HG02852 (cell line): ENCODE data around the gene NIF3L1.

Experiments used
- ATAC-seq: cut with Tn5 transposase; IDR thresholded peaks from one replicate; pipeline ENCODE4 v1.9.1; 2021; ENCODE audit warnings: mild to moderate bottlenecking, moderate library complexity; ENCODE audit not compliant: unreplicated experiment

NIF3L1 gene, protein sequence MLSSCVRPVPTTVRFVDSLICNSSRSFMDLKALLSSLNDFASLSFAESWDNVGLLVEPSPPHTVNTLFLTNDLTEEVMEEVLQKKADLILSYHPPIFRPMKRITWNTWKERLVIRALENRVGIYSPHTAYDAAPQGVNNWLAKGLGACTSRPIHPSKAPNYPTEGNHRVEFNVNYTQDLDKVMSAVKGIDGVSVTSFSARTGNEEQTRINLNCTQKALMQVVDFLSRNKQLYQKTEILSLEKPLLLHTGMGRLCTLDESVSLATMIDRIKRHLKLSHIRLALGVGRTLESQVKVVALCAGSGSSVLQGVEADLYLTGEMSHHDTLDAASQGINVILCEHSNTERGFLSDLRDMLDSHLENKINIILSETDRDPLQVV

DNA sequence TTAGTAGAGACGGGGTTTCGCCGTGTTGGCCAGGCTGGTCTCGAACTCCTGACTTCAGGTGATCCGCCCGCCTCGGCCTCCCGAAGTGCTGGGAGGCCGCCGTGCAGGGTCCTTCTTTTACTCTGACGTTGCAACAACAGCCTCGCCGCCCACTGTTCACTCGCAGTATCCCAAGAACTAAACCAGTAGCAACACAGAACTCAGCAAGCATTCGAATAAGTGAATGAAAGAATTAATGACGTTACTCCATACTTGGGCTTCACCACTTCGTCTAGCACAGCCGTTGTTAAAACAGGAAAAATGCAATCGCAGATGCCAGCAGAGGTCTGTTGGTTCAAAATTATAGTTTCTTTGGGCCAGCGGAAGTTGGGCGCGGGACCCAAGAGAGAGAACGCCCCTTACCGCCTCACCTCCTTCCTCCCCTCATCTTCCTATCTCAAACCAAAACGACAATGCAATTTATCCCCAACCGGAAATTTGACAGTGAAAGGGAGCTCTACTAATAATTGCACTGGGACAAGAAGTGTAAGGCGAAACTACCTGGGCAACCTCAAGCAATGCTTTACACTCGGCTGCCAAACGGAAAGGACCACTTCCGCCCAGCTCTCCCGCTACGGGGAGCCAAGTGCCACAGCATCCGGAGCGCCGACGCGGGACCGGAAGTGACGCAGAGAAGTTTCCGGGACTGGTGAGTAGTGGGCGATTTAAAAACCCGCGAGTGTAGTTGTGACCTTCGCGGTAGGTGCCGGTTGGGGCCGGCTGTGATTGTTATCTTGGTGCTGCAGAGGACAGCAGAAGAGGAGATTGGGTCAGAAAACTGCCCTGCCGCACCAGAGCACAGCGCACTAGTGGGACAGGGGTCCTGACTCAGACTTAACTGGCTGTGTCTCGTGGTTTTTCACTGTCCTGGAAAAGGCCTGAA lies at the start of gene NIF3L1, which contains the start of gene PPIL3:
NIF3L1 (plus strand) TSS at position 668 of the 922 bp plus-strand sequence. CDS start 2,573 bp downstream, outside the sequence.
PPIL3 (minus strand) TSS at position 374 of the 922 bp plus-strand sequence. CDS start 1,462 bp downstream, outside the sequence.
- peak; percentile 87 for ATAC-seq

- ATAC-seq = no peak
Measured at GRCh38 chr2:200839513-200839912, 49.7 kb upstream of the NIF3L1 start.

GRCh38 chr2:200843993-200844948 lies 44.9 kb upstream of the NIF3L1 start:
- no peak for ATAC-seq

DNA sequence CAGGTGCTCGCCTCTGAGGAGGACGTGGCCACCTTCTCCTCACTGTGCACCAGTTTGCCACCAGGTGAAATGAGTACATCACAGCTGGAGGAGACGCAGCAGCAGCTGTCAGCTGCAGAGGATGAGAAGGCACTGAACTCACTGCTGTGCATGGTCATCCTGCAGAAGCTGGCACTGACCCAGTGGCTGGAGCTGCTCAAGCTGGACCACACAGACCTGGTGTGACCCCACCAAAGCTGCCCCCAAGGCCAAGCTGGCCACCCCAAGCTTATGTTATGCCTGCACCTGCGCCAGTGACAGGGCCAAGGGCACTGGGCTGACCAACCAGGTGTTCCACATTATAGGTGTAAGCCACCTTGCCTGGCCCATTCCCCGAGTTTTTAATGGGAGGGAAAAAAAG lies 44.0 kb upstream of the NIF3L1 start:
- no peak for ATAC-seq

DNA sequence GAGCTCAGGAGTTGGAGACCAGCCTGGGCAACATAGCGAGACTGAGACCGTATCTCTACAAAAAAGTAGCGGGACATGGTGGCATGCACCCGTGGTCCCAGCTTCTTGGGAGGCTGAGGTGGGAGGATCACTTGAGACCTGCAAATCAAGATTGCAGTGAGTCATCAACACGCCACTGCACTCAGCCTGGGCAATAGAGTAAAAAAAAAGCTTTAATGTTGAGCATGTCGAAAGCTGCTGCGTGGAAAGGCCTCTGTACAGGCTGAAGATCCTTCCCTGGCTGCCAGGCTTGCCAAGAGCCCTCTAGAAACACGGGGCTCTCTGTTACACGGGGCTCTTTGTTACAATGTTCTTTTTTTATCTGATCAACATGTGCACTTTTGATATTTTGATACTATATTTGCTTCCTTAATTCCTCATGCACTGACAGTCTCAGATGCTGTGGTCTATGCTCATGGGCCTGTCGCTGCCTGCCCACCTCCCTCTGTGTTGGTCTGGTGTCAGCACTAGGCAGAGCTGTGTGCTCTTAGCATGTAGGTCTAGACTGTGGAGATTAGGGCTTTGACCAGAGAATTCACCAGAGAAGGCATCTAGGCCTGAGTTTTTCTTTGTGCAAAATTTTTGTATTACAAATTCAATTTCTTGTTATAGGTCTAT lies 43.4 kb upstream of the NIF3L1 start:
- ATAC-seq = no peak

DNA sequence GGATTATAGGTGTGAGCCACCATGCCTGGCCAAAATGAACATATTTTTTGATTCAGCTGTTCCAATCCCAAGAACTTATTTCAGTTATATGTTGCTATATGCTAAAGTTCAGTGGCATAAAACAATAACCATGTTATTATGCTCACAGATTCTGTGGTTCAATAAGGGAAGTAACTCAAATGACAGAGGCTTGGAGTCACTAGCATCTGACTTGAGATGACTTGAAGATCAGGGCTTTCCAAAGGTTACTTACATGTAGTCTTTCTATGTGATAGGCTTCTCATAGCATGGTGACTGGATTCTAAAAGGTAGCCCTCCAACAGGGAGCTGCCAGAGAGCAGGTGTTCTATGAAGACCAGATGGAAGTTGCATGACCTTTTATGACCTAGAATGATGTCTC lies 41.9 kb upstream of the NIF3L1 start:
- ATAC-seq = no peak

GRCh38 chr2:200847939-200848338 lies 41.2 kb upstream of the NIF3L1 start:
- no peak for ATAC-seq

GRCh38 chr2:200850512-200851256 lies 38.5 kb upstream of the NIF3L1 start:
- ATAC-seq = no peak

GRCh38 chr2:200851398-200852248 lies 37.5 kb upstream of the NIF3L1 start:
- no peak for ATAC-seq

- no peak for ATAC-seq
Measured at GRCh38 chr2:200852605-200853004, 36.6 kb upstream of the NIF3L1 start.

DNA sequence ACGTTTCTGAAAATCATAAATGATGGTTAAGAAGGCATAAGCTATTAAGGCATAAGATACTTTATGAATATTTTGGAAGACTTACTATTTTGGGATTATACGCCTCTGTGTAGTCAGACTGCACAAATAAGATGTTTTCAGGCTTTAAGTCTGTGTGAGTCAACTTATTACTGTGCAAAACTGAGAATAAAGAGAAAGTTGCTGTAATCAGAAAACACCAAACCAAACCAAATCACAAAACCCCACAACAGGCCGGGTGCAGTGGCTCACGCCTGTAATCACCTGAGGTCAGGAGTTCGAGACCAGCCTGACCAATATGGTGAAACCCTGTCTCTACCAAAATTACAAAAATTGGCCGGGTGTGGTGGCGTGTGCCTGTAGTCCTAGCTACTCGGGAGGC lies 32.4 kb upstream of the NIF3L1 start:
- no peak for ATAC-seq

- no peak for ATAC-seq
Measured at GRCh38 chr2:200860092-200860795, 28.9 kb upstream of the NIF3L1 start.

DNA sequence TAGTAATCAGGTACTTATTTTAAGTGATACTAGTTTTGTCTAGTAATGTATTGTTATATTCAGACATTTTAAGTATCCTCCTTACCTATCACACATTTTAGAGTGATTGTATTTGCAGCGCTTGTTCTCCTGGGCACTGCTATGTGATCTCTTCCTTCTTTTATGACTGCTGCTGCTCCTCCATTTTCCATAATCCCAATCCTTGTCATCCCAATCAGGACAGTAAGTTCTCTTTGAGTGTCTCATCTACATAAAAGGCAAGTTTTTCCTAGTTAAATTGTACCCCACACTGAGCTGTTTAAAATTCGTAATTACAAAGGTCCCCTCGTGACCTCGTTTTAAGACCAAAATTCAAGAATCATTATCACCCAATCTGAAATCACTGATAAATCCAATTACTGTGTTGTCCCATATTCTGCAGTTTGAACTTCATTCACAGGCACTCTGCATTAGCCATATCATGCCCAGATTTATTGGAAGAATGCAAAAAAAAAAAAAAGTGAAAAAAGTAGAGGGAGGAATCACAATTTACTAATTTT lies 27.5 kb upstream of the NIF3L1 start:
- ATAC-seq = no peak

- ATAC-seq = no peak
Measured at GRCh38 chr2:200862532-200863000, 26.6 kb upstream of the NIF3L1 start.

- ATAC-seq = peak; percentile 19
Measured at GRCh38 chr2:200863782-200864175, 25.4 kb upstream of the NIF3L1 start.

GRCh38 chr2:200864176-200865034 lies 24.8 kb upstream of the NIF3L1 start, which contains the start of gene CLK1:
TSS of gene CLK1 (minus strand) at chr2:200864658. CDS start at chr2:200861862, 2,796 bp downstream.
- peak; percentile 82 for ATAC-seq
